SK-N-SH (cell line): ENCODE data around the gene PPP2R5E.

Source experiments
- EZH2phosphoT487 ChIP-seq: fragments of 200-600 bp; sonication (generic); IDR thresholded peaks from 2 replicates; pipeline ENCODE4 v1.6.1; 2017; ENCODE audit warnings: low read depth, mixed run types, mild to moderate bottlenecking, antibody characterized with exemption, moderate library complexity, borderline replicate concordance
- RCOR1 ChIP-seq: fragments of 150-350 bp; IDR thresholded peaks from 2 replicates; pipeline ENCODE4 v1.6.1; 2017; ENCODE audit warnings: antibody characterized with exemption, low read length
- SMC3 ChIP-seq: IDR thresholded peaks from 2 replicates; pipeline ENCODE4 v1.6.1; 2012; ENCODE audit warnings: low read depth, low read length, improper control_type of control experiment
- TF ChIP-seq, protein P1 (sequence below): fragments of 200-600 bp; sonication (generic); IDR thresholded peaks from 2 replicates; pipeline ENCODE4 v1.6.1; 2017; ENCODE audit warnings: antibody characterized with exemption, mild to moderate bottlenecking, moderate library complexity

DNA sequence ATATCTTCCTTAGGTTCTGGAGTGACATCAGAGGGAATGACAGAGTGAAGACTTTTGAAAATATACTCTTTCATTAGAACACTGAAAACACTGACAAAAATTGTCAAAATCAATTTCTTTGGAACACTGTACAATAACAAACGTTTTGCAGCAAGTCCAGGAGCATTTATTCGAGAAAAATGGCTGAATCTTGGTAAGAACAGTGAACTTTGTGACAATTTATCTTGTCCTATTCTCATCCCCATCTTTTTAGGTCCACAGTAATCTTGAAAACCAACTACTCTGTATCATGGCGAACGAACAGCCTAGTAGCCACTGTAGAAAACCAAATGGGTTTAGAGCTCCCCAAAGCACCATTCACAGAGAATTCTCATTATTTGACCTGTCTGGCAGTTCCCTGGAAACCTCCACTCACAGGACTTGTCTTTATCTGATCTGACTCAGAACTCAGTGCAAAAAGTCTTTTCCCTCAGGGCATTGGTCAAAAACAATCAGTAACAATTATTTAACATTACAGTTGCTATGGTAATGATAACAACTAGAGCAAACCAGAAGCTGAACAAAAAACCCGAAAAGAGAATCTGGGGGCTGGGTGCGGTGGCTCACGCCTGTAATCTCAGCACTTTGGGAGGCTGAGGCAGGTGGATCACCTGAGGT is 20.3 kb upstream of the PPP2R5E start:
- TF ChIP-seq RCOR1 (no peak), EZH2phosphoT487 (no peak), SMC3 (no peak)
- TF ChIP-seq, protein P1, sequence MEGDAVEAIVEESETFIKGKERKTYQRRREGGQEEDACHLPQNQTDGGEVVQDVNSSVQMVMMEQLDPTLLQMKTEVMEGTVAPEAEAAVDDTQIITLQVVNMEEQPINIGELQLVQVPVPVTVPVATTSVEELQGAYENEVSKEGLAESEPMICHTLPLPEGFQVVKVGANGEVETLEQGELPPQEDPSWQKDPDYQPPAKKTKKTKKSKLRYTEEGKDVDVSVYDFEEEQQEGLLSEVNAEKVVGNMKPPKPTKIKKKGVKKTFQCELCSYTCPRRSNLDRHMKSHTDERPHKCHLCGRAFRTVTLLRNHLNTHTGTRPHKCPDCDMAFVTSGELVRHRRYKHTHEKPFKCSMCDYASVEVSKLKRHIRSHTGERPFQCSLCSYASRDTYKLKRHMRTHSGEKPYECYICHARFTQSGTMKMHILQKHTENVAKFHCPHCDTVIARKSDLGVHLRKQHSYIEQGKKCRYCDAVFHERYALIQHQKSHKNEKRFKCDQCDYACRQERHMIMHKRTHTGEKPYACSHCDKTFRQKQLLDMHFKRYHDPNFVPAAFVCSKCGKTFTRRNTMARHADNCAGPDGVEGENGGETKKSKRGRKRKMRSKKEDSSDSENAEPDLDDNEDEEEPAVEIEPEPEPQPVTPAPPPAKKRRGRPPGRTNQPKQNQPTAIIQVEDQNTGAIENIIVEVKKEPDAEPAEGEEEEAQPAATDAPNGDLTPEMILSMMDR, result no peak
